GM12878 (cell line): Measurements from ENCODE around the gene TMC7. TPM values are rescaled to one million over a fixed set of nuclear protein-coding genes. Genes with fewer than 3 reads are reported as not detected.
A peak's percentile ranks its signal among the peaks of the same experiment; 100 is the strongest.

Experiments used
- ETV6 ChIP-seq, 2 experiments: fragments of 450-650 bp in 1 of 2; IDR thresholded peaks in 1 of 2; conservative IDR thresholded peaks in 1 of 2; 2 replicates each; pipeline ENCODE4 v1.6.1; 2014; ENCODE audit warnings: antibody characterized with exemption in 1 of 2, borderline replicate concordance in 1 of 2, low read depth in 1 of 2, mild to moderate bottlenecking in 1 of 2, moderate library complexity in 1 of 2
- EZH2 ChIP-seq: IDR thresholded peaks from 2 replicates; pipeline ENCODE4 v1.6.1; 2012; ENCODE audit warnings: low read depth, mild to moderate bottlenecking, control low read depth, inconsistent platforms, low read length, borderline replicate concordance; ENCODE audit not compliant: control insufficient read depth
- IRF5 ChIP-seq: fragments of 450-650 bp; IDR thresholded peaks from 2 replicates; pipeline ENCODE4 v1.6.1; 2017; ENCODE audit warnings: borderline replicate concordance
- MEF2B ChIP-seq: fragments of 450-650 bp; IDR thresholded peaks from 2 replicates; pipeline ENCODE4 v1.6.1; 2018; ENCODE audit warnings: mild to moderate bottlenecking, moderate library complexity; ENCODE audit not compliant: partially characterized antibody, poor library complexity, severe bottlenecking
- MTA2 ChIP-seq: fragments of 450-650 bp; IDR thresholded peaks from 2 replicates; pipeline ENCODE4 v1.6.1; 2016; ENCODE audit warnings: low read depth, mild to moderate bottlenecking, moderate library complexity
- MYC ChIP-seq: IDR thresholded peaks from 2 replicates; pipeline ENCODE4 v1.6.1; 2011; ENCODE audit warnings: mild to moderate bottlenecking, low read length, moderate library complexity, inconsistent platforms; ENCODE audit not compliant: insufficient read depth, insufficient replicate concordance, insufficient read length, severe bottlenecking
- NFXL1 ChIP-seq: fragments of 450-650 bp; IDR thresholded peaks from 2 replicates; pipeline ENCODE4 v1.6.1; 2017; ENCODE audit warnings: antibody characterized with exemption, mild to moderate bottlenecking, borderline replicate concordance
- PML ChIP-seq: IDR thresholded peaks from 2 replicates; pipeline ENCODE4 v1.6.1; 2012; ENCODE audit warnings: low read length, inconsistent platforms
- POLR2AphosphoS5 ChIP-seq: IDR thresholded peaks from 2 replicates; pipeline ENCODE4 v1.6.1; 2011; ENCODE audit warnings: mild to moderate bottlenecking, low read length, inconsistent platforms
- RAD21 ChIP-seq: IDR thresholded peaks from 2 replicates; pipeline ENCODE4 v1.6.1; 2011; ENCODE audit warnings: mild to moderate bottlenecking, low read depth, low read length, moderate library complexity; ENCODE audit not compliant: insufficient read depth
- RB1 ChIP-seq: fragments of 450-650 bp; formaldehyde crosslinking; IDR thresholded peaks from 2 replicates; pipeline ENCODE4 v1.6.1; 2017; ENCODE audit warnings: mild to moderate bottlenecking, borderline replicate concordance
- SIN3A ChIP-seq: IDR thresholded peaks from 2 replicates; pipeline ENCODE4 v1.6.1; 2012; ENCODE audit warnings: low read depth, low read length, improper control_type of control experiment
- TCF7 ChIP-seq: IDR thresholded peaks from 2 replicates; pipeline ENCODE4 v1.6.1; 2014; ENCODE audit warnings: antibody characterized with exemption, borderline replicate concordance
- ZBED1 ChIP-seq: IDR thresholded peaks from 2 replicates; pipeline ENCODE4 v1.6.1; 2016; ENCODE audit warnings: borderline replicate concordance
- ZBTB11 ChIP-seq: fragments of 450-650 bp; formaldehyde crosslinking; IDR thresholded peaks from 2 replicates; pipeline ENCODE4 v1.5.0; 2022; ENCODE audit warnings: mild to moderate bottlenecking, missing genetic modification characterization
- ZBTB33 ChIP-seq: fragments of 450-650 bp; IDR thresholded peaks from 2 replicates; pipeline ENCODE4 v1.6.1; 2017; ENCODE audit warnings: mild to moderate bottlenecking
- polyA plus RNA-seq, 11 experiments: library from polyadenylated mRNA; depleted of rRNA in 4 of 11; unstranded in 6 of 11; stranded (reverse) in 5 of 11; fragments of >200 nt; fragmentation: Nextera tagmentation in 4 of 11; fragmentation: Illumina TruSeq in 1 of 11; extraction: Ambion mirVana in 4 of 11; extraction: Trizol in 1 of 11; gene quantifications; 1 replicate in 1 of 11; 2 replicates in 10 of 11; pipeline versions ENCODE4 v1.2.1 to v1.2.3, GENCODE V29; 2011 to 2016; ENCODE audit warnings: inconsistent platforms in 2 of 11, missing spikeins in 2 of 11, low read depth in 1 of 11
- total RNA-seq, 4 experiments: library from RNA; depleted of rRNA in 3 of 4; stranded (reverse); fragments of >200 nt in 3 of 4; fragmentation: Illumina TruSeq in 1 of 4; extraction: Trizol in 1 of 4; gene quantifications; 2 replicates each; pipeline versions ENCODE4 v1.2.1 to v1.2.3, GENCODE V29; 2013 to 2021
- TF ChIP-seq, protein P1 (sequence below): IDR thresholded peaks from 2 replicates; pipeline ENCODE4 v1.6.1; 2012; ENCODE audit warnings: low read length, inconsistent platforms
- TF ChIP-seq, protein P2 (sequence below): fragments of 450-650 bp; IDR thresholded peaks from 2 replicates; pipeline ENCODE4 v1.6.1; 2016; ENCODE audit warnings: mild to moderate bottlenecking

TMC7 gene
- total and polyA plus RNA-seq, 10 of the 15 experiments (the other 5 are each of a cell fraction or from before 2014, with no cell fraction given): 0.15 TPM; not detected in 9

DNA sequence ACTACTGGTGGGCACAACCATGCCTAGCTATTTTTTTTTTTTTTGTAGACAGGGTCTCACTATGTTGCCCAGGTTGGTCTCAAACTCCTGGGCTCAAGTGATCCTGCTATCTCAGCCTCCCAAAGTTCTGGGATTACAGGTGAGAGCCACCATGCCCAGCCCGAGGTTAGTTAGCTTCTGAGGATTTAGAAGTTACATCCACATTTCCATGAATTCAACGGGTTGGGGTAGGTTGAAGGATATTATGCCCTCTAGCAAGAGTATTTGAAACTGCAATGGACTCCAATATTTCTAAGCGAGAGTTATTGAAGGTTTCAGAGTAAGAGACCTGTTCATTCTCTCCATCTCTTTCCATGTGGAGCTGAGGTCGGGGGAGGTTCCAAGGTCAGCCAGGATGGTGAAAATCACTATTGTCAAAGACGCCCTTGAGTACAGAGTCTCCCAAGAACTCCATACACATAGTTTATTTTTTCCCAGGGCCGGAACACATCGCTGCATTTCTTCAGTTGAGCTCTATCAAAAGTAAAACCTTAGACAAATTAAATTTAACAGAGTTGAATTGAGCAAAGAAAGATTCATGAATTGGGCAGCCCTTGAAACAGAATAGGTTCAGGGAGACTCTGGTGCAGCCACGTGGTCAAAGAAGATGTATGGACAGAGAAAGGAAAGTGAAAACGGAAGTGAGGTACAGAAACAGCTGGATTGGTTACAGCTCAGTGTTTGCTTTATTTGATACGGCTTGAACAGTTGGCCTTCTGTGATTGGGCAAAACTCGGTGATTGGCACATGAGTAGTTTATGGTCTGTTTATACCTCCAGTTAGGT is 111.0 kb downstream of the TMC7 start (continued):
- TF ChIP-seq ZBTB11 (no peak), RAD21 (no peak), POLR2AphosphoS5 (no peak), MEF2B (no peak), SIN3A (no peak), NFXL1 (no peak), MTA2 (no peak), EZH2 (no peak), TCF7 (no peak), PML (no peak), IRF5 (no peak), ZBTB33 (no peak), ETV6 (conservative IDR thresholded peaks at IDR 0.05 in 1 of 2, IDR thresholded peaks at IDR 0.05 in 1 of 2; ENCODE audit: borderline replicate concordance in 1 of 2, low read depth in 1 of 2) (no peak), ZBED1 (no peak), RB1 (no peak), MYC (no peak)
- TF ChIP-seq, protein P1, sequence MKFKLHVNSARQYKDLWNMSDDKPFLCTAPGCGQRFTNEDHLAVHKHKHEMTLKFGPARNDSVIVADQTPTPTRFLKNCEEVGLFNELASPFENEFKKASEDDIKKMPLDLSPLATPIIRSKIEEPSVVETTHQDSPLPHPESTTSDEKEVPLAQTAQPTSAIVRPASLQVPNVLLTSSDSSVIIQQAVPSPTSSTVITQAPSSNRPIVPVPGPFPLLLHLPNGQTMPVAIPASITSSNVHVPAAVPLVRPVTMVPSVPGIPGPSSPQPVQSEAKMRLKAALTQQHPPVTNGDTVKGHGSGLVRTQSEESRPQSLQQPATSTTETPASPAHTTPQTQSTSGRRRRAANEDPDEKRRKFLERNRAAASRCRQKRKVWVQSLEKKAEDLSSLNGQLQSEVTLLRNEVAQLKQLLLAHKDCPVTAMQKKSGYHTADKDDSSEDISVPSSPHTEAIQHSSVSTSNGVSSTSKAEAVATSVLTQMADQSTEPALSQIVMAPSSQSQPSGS: no peak
- TF ChIP-seq, protein P2, sequence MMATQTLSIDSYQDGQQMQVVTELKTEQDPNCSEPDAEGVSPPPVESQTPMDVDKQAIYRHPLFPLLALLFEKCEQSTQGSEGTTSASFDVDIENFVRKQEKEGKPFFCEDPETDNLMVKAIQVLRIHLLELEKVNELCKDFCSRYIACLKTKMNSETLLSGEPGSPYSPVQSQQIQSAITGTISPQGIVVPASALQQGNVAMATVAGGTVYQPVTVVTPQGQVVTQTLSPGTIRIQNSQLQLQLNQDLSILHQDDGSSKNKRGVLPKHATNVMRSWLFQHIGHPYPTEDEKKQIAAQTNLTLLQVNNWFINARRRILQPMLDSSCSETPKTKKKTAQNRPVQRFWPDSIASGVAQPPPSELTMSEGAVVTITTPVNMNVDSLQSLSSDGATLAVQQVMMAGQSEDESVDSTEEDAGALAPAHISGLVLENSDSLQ: peak; percentile 95
